Measurements from ENCODE around the gene MYO7A.
"Not testable (repeated sequence)": the region's sequence is repeated elsewhere in the genome, so short reads cannot be mapped to it uniquely, and the experiment has no call there.

Gene MYO7A

GRCh38 chr11:77093056-77093891 lies 34.8 kb upstream of the MYO7A start:
- no peak for DNase-seq (ENCODE audit: low spot score)

GRCh38 chr11:77093987-77094840 lies 33.8 kb upstream of the MYO7A start:
- DNase-seq (ENCODE audit: low spot score), result no peak

- DNase-seq (ENCODE audit: low spot score), result no peak
Observed at GRCh38 chr11:77094841-77095365, 33.1 kb upstream of the MYO7A start.

GRCh38 chr11:77095551-77096490 lies 32.2 kb upstream of the MYO7A start:
- no peak for DNase-seq (ENCODE audit: low spot score)

DNA sequence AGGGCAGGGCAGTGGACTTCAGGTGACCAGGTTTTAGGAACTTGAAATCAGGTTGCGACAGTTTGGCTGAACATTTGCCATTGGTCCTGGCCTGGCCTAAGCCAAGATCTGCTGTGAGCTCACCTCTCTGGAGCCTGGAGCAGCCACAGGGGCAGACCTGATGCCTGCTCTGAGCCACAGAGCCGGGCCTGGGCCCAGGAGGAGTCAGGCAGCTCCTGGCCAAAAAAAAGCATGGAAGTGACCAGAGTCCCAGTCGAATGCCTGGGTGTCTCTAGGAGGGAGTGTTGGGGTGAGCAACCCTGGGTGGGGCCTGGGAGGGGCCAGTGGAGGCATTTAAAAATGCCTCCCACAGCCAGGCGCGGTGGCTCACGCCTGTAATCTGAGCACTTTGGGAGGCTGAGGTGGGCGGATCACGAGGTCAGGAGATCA lies 31.4 kb upstream of the MYO7A start:
- DNase-seq (ENCODE audit: low spot score), result no peak

GRCh38 chr11:77097180-77097579 lies 30.9 kb upstream of the MYO7A start:
- DNase-seq (ENCODE audit: low spot score), result not testable (repeated sequence)

DNA sequence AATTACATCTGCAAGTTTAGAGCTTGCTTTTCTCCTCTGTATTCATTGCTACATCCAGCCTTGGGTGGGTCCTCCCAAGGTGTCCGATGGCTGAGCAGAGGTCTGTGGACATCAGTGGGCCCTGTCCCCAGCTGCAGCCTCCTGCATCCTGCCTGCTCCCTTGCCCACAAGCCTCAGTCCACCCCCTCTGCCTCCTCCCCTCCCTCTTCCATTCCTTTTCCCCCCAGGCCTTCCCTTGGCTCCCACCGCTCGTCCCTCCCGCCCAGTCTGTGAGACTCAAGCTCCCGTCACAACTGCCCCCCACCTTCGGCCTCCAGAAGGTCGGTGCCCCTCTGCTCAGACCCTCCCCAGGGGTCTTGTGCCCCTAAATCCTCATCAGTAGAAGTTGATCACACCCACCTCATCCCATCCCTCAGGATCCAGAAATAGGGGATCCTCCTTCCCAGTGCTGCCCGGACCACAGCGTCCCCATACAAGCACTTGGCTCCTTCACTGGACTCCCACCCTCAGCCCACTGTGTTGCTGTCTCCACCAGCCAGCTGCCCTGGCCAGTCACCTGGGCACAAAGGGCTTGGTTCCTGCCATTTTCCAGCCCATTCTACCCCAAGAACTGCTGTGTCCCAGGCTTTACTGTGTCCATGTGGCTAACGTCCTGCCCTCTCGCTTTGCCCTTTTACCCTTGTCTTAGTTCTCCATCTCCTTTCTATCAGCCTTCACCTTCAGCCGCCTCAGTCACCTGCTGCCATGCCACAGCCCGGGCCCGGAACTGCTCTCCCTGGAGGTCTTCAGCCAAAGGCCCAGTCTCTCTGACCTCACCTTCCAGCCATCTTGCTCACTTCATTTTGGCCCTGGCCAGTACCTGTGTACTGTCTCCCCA lies 27.6 kb upstream of the MYO7A start:
- DNase-seq (ENCODE audit: low spot score), result no peak

DNA sequence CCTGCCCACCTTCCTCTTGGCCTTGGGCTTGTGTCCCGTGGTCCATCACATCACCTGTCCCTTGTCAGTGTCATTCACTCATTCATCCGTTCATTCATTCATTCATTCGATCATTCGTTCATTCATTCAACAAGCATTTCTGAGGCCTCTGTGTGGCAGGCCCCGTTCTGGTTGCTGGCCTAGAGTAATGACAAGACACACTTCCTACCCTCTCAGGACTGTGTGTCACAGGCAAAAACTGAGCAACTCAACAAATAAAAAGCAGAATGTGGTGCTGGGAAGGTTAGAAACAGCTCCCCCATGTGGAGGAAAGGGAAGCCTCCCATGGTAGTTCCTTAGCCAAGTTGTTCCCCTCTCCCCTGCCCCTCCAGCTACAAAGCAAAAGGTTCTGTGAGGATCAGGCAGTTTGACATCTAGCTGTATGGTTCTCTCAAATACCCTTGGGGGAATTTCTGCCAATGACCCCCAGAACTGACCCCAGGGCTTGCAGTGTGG lies 27.0 kb upstream of the MYO7A start:
- DNase-seq (ENCODE audit: low spot score), result no peak

- no peak for DNase-seq (ENCODE audit: low spot score)
Observed at GRCh38 chr11:77102246-77103210, 25.5 kb upstream of the MYO7A start, which contains the start of gene OMP. Gene OMP, plus strand, starts transcription at chr11:77102840. Its CDS starts 0 bp downstream, at chr11:77102840.

DNA sequence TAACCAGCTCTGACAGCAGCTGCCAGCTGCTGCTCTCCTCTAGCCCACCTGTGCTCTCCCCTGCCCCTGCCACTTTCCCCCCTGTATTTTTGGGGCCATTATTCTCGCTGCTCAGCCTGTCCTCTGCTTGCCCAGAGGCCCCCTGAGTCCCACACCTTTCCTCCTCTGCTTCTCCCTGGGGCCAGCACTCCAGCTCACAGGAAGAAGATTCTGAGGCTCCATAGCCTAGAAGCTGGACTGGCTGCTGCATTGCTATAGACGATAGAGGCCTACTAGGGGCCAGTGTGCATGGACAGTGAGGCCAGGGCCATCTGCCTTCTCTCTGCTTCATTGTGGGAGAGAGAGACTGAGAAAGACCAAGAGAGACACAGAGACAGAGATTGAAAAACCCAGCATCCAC lies 24.7 kb upstream of the MYO7A start:
- no peak for DNase-seq (ENCODE audit: low spot score)

DNA sequence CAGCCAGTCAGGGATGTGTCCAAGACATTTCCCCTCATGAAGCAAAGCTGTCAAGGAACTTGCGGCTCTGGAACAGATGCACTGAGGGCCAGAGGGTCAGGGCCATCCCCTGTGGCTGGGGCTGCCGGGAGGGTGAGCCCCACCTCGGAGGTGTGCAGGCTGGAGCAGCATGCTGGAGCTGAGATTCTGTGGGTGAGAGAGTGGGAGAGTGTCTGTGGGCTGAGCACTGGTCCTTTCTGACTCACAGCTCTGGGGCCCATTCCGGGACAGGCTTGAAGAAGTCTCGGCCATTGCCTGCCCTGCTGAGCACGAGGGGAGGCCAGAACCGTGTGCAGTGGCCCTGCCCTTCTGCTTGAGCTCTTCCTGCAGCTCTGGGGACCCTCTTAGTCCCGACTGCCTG lies 23.3 kb upstream of the MYO7A start:
- DNase-seq (ENCODE audit: low spot score), result no peak

- peak; percentile 63 for DNase-seq (ENCODE audit: low spot score)
Observed at GRCh38 chr11:77106321-77106720, 21.7 kb upstream of the MYO7A start.

- DNase-seq (ENCODE audit: low spot score), result no peak
Observed at GRCh38 chr11:77106759-77107158, 21.3 kb upstream of the MYO7A start.

GRCh38 chr11:77107950-77108349 lies 20.1 kb upstream of the MYO7A start:
- no peak for DNase-seq (ENCODE audit: low spot score)

GRCh38 chr11:77108436-77108835 lies 19.6 kb upstream of the MYO7A start:
- DNase-seq (ENCODE audit: low spot score), result no peak

DNA sequence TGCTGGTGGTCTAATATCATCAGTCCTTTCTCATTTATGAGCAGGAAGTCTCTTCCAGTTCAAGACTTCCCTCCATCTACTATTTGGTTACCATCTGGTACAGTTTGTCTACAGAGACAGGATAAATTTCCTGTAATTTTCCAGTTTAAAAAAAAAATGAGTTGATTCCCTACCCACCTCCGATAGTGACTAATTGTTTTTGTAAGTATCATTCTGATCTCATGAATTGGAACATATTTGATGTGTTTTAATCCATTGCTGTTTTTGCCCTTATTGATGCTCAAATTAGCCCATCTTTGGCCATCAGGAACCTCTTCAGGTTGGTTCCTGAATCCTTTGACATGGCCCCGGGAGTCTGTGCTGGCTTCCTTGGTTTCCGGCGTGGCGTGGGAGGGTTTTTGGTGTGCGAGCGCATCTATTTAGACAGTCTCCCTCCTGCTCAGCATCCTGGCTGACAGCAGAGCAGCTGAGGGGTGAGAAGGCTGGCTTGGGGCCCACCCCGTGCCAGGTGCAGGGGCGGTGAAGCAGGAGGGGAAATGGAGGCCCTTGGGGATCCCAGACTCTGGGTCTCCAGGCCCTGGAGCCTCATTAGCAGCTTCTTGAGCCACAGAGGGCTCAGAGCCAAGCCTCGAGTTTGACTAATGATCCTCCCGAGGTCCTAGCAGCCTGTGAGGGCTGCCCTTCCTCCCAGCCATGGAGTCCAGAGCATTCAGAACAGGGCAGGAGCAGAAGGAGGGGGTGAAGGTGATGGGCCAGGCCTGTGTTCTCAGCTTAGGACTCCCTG lies 18.6 kb upstream of the MYO7A start:
- DNase-seq (ENCODE audit: low spot score), result no peak

DNA sequence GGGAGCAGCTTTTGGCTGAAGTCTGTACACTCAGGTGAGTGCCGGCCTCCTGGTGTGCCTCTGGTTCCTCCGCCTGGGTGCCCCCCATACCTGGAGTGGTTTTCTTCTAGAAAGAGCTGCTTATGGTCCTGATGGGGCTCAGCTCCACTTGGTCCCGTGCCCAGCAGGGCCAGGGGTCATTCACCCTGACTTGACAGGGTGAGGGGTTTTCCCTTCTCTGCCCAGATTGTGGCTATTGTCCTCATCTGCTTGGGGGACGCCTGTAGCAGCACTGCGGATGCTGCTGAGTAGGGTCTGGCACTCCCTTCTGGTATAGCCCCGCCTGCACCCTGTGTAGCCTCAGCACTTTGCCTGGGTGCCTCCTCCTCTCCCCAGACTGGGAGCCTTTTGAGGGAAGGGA lies 17.2 kb upstream of the MYO7A start:
- no peak for DNase-seq (ENCODE audit: low spot score)

GRCh38 chr11:77111277-77111676 lies 16.8 kb upstream of the MYO7A start:
- DNase-seq (ENCODE audit: low spot score), result no peak

All from globus pallidus (tissue), 1 donor.